A549 (cell line): ENCODE measurements around the gene RASSF8.

ENCODE experiments used
- CTCF ChIP-seq: fragments of >200 bp; sonication (Bioruptor Twin); formaldehyde crosslinking; IDR thresholded peaks from 3 replicates; pipeline ENCODE4 v1.5.1; 2016
- PBX3 ChIP-seq: IDR thresholded peaks from 2 replicates; pipeline ENCODE4 v1.6.1; 2012
- POLR2A ChIP-seq: IDR thresholded peaks from 2 replicates; pipeline ENCODE4 v1.6.1; 2012; ENCODE audit warnings: mild to moderate bottlenecking, low read length
- RFX5 ChIP-seq: fragments of 450-650 bp; IDR thresholded peaks from 2 replicates; pipeline ENCODE4 v1.7.1; 2014; ENCODE audit warnings: antibody characterized with exemption, mild to moderate bottlenecking, moderate library complexity

- TF ChIP-seq RFX5 (no peak), CTCF (no peak), PBX3 (no peak), POLR2A (no peak)
Observed at GRCh38 chr12:26109343-26109881, 150.9 kb downstream of the RASSF8 start.
